Activated CD4-positive, alpha-beta T cell treated with anti-CD3 and anti-CD28 coated beads, Interleukin-2, amount 50 U/mL, for 1 hour (primary cell): Measurements from ENCODE around the gene ANKRD52.
"Not testable (repeated sequence)": the region's sequence is repeated elsewhere in the genome, so short reads cannot be mapped to it uniquely, and the experiment has no call there.

Source experiments
- DNase-seq: peaks from one replicate; pipeline ENCODE4 v3.0.0-alpha.2; 2020

ANKRD52 gene

GRCh38 chr12:56271031-56271430 is 12.8 kb upstream of the ANKRD52 start:
- no peak for DNase-seq

DNA sequence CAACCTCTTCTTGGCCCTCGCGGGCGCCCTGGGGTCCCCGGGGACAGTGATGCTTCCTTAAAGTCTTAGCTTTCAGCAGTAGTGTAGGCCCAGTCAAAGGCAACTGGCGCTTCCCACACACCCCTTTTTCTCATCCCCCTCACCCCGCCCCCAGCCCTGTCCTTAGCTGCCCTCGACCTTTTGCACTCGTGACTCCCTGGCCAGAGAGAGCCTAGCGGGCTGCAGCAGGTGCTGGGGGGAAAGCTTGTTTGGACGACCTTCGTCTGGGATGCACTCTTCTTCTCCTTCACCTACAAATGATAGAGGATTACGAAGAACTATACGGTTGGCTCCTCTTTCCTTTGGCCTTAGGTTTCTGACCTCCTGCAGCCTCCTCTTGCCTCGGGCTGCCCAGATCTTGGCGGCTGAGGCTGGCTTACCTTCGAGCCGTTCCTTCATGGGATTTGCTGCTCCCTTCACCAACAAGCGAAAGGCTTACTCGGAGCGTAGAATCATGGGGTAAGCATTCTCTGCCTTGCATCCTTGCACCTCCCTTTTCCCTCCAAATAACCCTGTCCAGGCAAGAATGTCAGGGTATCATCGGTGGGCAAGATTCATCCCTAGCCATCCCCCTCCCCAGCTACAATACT is 9.4 kb upstream of the ANKRD52 start:
- DNase-seq: no peak

- DNase-seq: peak; percentile 90
Observed at GRCh38 chr12:56266693-56267442, 8.7 kb upstream of the ANKRD52 start, which contains the start of gene COQ10A. Gene COQ10A, plus strand, starts transcription at chr12:56266942. Its CDS starts 177 bp downstream, at chr12:56267119.

DNA sequence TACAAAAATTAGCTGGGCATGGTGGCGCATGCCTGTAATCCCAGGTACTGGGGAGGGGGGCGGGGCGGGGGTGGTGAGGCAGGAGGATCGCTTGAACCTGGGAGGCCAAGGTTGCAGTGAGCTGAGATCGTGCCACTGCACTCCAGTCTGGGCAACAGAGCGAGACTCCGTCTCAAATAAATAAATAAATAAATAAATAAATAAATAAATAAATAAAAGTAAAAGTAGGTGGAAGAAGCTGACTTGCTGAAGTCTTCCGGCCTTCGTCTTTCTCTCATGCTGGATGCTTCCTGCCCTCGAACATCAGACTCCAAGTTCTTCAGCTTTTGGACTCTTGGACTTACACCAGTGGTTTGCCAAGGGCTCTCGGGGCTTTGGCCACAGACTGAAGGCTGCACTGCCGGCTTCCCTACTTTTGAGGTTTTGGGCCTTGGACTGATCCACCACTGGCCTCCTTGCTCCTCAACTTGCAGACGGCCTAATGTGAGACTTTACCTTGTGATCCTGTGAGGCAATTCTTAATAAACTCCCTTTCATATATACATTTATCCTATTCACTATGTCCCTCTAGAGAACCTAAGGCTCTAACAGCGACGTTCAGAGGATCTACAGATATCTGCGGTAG is 8.0 kb upstream of the ANKRD52 start:
- not testable (repeated sequence) for DNase-seq

GRCh38 chr12:56262955-56263354 is 4.8 kb upstream of the ANKRD52 start:
- DNase-seq: not testable (repeated sequence)

DNA sequence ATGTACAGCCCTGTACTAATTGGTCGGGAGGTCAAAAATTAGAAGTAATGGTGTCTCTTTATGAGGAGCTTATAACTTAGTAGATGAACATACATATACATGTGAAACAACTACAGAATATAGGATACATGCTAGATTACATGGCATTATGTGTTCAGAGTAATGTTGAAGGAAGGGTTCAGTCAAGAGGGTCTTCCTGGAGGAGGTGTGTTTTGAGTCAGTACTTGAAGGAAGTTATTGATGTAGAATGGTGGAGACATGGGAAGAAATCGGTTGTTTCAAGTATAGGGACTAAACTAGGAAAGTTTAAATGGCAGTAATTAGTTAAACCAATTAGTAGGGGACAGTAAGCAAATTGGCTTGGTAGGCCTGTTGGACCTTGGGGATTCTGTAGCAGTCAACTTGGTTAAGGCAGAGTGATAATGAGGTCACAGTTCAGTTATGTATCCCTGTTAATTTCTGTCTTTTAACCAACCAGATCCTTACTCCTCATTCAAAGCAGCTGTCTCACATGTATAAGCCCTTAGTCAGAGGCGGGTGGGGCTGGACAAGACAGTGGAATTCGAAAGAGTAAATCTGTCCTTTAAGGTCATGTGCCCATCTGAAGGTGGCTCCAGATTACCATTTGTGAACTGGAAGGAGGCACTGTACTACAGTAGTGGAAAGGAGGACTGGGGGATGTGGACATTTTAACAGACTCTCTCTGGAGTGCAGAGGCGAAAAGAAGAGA is 3.5 kb upstream of the ANKRD52 start:
- DNase-seq: no peak

- DNase-seq: no peak
Observed at GRCh38 chr12:56260921-56261320, 2.7 kb upstream of the ANKRD52 start.

- DNase-seq: no peak
Observed at GRCh38 chr12:56260380-56260779, 2.2 kb upstream of the ANKRD52 start.

DNA sequence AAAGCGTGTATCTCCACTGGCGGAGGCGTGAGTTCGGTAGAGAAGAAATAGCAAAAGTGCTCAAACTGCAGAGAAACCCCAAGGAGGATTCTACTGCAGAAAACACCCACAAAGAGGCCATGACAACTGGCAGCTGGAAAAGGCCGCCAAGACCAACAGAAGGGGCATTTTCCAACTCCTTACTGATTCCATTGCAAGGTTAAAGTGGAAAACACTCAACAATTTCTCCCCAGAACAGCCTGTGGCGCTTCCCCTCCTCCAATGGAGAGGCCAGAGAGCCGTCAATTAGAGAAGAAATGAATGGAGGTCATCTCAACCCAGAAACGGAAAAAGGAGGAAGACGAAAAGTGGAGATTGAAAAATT is 618 bp upstream of the ANKRD52 start:
- DNase-seq: no peak

DNA sequence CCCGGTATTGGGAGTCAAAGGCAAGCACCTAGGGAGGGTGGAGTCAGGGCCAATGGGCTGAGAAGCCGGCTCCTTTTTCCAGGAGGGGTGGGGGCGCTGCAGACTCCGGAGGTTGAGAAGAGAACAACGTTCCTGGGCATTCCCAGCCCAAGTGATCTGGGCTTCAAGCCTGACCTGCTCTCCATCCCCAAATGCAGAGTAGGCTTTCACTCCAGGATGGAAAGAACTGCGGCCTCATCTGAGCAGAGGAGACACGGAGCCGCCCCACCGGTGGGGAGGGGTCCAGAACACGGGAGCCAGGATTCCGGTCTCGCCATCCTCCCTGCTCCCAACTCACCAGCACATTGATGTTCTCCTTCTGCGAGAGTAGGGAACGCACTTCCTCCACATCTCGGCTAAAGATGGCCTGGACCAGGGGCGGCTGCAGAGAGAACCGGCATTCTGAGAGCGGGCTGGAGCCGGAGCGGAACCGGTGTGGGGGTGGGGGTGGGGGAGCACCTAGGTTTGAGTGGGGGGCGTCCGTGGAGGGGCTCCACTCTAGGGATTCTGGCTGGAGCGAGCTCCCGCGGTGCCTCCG is 605 bp downstream of the ANKRD52 start:
- no peak for DNase-seq

DNA sequence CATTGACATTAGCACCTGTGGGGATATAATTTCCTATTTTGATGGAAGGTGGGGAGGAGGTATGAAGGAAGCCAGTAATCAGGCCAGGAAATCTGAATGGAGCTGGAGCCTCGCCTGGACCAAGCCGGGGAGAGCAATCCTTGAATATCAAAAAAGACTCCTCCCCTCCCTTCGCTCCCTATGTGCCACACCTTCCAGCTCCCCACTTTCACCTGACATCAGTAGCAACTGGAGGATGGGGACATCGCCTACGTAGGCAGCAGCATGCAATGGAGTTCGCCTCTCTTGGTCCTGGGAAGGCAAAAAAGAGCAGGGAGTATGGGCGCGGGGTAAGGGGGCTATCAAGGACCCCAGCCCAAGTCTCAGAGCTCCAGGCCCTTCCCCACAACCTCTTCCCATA is 1.1 kb downstream of the ANKRD52 start:
- DNase-seq: no peak

DNA sequence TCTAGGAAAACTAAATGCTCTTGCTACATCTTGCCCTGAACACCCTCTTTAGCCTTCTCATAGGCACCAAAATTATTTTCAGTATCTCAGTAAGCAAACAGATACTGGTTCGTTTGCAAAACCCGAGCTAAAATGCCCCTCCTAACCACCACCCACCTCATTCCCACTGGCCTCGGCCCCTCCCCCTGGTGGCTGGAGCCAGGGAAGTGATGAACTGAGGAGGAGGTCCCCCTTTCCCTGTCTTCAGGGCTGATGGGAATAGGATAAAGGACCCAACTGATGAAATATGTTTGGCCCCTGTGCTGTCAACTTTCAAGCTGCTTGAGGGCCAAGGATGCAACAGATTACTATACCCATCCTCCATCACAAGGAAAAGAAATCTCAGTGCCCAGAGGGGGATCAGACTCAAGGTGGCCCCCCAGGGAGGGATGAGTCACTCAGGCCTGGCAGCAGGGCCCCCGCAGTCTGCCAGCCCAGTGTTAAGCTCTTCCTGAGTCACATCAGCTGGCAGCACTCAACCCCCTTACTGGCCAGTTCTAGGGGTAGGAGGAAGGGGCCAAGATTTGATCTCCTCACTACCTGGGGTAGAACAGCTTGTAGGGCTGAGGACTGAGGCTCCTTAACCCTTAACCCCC is 1.7 kb downstream of the ANKRD52 start:
- DNase-seq: no peak

DNA sequence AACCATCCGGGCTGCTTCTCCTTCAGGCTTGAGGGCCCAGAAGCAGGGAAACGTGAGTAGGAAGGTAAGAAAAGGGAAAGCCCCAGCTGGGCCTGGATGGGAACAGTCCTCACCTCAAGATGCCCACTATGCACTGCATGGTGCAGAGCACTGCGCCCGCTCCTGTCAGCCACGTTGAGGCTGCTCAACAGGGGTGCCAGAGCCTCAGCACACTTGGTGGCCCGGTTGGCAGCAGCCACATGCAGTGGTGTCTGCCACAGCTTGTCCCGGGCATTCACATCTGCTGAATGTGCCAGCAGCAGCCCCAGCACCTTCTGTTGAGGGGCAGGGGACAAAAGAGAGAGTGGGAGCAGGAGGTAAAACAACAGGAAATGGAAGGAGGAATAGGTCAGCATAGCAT is 2.5 kb downstream of the ANKRD52 start:
- DNase-seq: no peak

- DNase-seq: no peak
Observed at GRCh38 chr12:56253091-56253490, 5.1 kb downstream of the ANKRD52 start.

DNA sequence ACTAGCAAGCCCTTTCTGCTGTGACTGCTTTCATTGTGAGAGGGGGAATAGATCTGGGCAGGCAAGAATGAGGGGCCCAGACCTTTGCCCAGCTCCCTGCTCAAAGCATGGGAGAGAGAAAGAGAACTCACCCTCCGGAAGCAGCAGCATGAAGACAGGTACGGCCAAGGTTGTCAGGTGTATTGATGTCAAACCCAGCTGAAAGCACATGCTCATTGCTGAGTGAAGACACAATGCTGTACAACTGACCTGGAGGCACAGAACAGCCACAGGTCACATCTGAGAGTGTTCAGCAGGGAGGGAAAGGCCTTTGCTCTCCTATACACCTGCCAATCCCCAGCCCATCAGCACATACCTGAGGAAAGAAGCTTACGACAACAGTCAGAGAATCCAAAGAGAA is 5.5 kb downstream of the ANKRD52 start:
- DNase-seq: no peak

DNA sequence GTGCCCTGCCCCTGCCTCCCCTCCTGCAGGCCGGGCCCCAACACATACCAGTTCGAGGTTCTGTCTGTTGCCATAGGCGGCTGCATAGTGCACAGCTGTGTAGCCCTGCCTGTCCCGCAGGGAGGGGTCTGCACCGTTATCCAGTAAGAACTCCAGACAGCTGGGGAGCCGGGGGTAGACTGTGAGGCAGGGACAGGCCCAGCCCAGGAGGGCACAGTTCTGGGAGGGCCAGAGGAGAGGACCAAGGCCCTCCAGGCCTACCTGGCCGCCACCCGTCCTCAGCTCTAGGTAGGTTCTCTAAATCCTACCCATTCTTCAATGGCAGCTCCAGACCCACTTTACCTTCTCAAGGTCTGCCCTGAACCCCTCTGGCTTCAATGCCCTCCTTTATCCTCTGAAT is 9.5 kb downstream of the ANKRD52 start:
- no peak for DNase-seq

DNA sequence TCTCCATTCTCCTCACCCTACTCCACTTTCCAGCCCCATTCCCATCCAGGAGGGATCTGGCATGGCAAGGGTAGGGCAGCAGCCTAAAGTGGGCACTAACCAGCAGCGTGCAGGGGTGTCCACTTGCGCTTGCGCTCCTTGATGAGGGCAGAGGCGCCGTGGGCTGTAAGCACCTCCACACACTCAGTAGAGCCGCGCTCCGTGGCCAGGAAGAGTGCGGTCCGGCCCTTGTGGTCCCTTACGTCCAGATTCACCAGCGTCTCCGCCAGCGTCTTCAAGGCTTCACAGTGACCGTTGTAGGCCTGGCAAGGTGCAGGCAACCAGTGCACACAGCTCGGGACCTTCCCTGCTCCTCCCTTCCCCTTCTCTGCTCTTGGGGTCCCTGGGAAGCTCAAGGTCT is 10.3 kb downstream of the ANKRD52 start:
- DNase-seq: no peak

GRCh38 chr12:56244494-56244893 is 13.7 kb downstream of the ANKRD52 start:
- DNase-seq: no peak

DNA sequence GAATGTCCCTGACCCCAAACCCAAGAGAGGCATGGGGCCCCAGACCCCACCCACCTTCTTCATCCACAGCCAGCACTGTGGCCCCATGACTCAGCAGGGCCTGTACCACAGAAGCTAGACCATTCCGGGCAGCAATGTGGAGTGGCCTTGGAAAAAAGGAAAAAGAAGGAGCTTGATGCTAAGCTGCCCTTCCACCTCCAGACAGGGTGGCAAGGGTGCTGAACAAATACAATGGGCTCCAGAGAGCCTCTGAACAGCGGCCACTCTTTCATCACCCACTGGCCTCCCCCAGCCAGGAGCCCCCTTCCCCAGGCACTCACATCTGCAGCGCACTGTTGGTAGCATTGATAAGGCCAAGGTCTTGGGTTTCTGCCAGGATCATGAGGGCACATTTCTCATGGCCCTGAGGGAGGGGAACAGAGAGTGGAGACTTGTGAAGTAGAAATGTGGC is 14.4 kb downstream of the ANKRD52 start:
- no peak for DNase-seq

GRCh38 chr12:56242986-56243385 is 15.2 kb downstream of the ANKRD52 start:
- no peak for DNase-seq

GRCh38 chr12:56241424-56242303 is 16.5 kb downstream of the ANKRD52 start:
- no peak for DNase-seq

DNA sequence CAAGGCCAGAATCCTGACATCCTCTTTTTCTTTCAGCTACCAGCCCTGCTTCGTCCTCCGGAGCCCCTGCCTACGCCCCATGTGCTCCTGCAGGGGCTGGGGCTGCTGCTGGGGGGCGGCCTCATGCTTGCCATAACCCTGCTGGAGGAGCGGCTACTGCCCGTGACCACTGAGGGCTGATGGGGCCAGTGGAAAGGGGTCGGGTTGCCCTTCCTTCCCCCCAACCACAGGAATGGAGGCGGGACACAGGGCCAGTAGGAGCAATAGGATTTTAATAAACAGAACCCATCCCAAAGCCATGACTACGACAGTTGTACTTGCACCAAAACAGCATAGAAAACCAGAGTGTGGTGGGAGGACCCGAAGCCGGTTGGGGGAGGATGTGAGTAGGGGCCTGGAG is 20.6 kb downstream of the ANKRD52 start:
- no peak for DNase-seq
